SK-MEL-5 (cell line): ENCODE measurements around the gene KRTAP4-12. TPM values are rescaled to one million over a fixed set of nuclear protein-coding genes. Genes with fewer than 3 reads are reported as not detected.
A peak's percentile ranks its signal among the peaks of the same experiment; 100 is the strongest.
"Not testable (repeated sequence)": the region's sequence is repeated elsewhere in the genome, so short reads cannot be mapped to it uniquely, and the experiment has no call there.

Experiments
- DNase-seq: peaks from one replicate; pipeline ENCODE4 v3.0.0-alpha.2; 2016; ENCODE audit warnings: low read depth, low spot score
- in situ Hi-C: cut with HindIII; loops from 2 replicates; pipeline ENCODE4 v1.10.0; 2016; ENCODE audit warnings: low sequenced_read_pairs, high pct_unique_total_duplicates, low pct_unique_long_range_greater_than_20kb
- total RNA-seq: library from RNA; depleted of rRNA; stranded (reverse); fragments of >200 nt; shearing (Covaris generic); gene quantifications from 2 replicates; pipeline ENCODE4 v1.2.3, GENCODE V29; 2014

The KRTAP4-12 gene
- total RNA-seq, 1 experiment from 2014 or later = not detected

GRCh38 chr17:41133880-41134735 is 10.1 kb upstream of the KRTAP4-12 start:
- no peak for DNase-seq
- in situ Hi-C loops = no loop called here

GRCh38 chr17:41131979-41132378 is 8.0 kb upstream of the KRTAP4-12 start:
- in situ Hi-C loops = no loop called here
- DNase-seq = no peak

- in situ Hi-C loops = no loop called here
- DNase-seq = no peak
Observed at GRCh38 chr17:41127371-41127770, 3.4 kb upstream of the KRTAP4-12 start.

GRCh38 chr17:41126412-41126811 is 2.4 kb upstream of the KRTAP4-12 start:
- in situ Hi-C loops = no loop called here
- DNase-seq = no peak

- DNase-seq = no peak
- in situ Hi-C loops = no loop called here
Observed at GRCh38 chr17:41125064-41125463, 1.1 kb upstream of the KRTAP4-12 start.

GRCh38 chr17:41123292-41123990 is 541 bp downstream of the KRTAP4-12 start:
- in situ Hi-C loops, DNase-seq: not testable (repeated sequence)

- DNase-seq = no peak
- in situ Hi-C loops = no loop called here
Observed at GRCh38 chr17:41121742-41122141, 2.2 kb downstream of the KRTAP4-12 start.

GRCh38 chr17:41119696-41120690 is 4.0 kb downstream of the KRTAP4-12 start:
- DNase-seq = peak; percentile 5
- in situ Hi-C loops = not testable (repeated sequence)

GRCh38 chr17:41118721-41119120 is 5.3 kb downstream of the KRTAP4-12 start:
- peak; percentile 11 for DNase-seq
- in situ Hi-C loops = no loop called here

- in situ Hi-C loops, DNase-seq: not testable (repeated sequence)
Observed at GRCh38 chr17:41117846-41118386, 6.1 kb downstream of the KRTAP4-12 start, which contains the start of gene KRTAP4-11. Gene KRTAP4-11 (minus strand): TSS chr17:41118373. CDS start chr17:41118315, 58 bp downstream.

- in situ Hi-C loops = no loop called here
- DNase-seq = peak; percentile 5
Observed at GRCh38 chr17:41116297-41116696, 7.7 kb downstream of the KRTAP4-12 start.

- DNase-seq = no peak
Observed at GRCh38 chr17:41111151-41111885, 12.7 kb downstream of the KRTAP4-12 start.

GRCh38 chr17:41108728-41109386 is 15.1 kb downstream of the KRTAP4-12 start:
- in situ Hi-C loops, DNase-seq: not testable (repeated sequence)

More at GRCh38 chr17:41111151-41111885, 12.7 kb downstream of the KRTAP4-12 start:
- in situ Hi-C loops = no loop called here

GRCh38 chr17:41107941-41108450 is 16.0 kb downstream of the KRTAP4-12 start:
- in situ Hi-C loops = no loop called here
- DNase-seq = no peak

- in situ Hi-C loops = not testable (repeated sequence)
Observed at GRCh38 chr17:41105347-41105746, 18.6 kb downstream of the KRTAP4-12 start, which contains the start of gene KRTAP4-9. Gene KRTAP4-9 (plus strand): TSS chr17:41105389. CDS start chr17:41105389, 0 bp downstream.

More at GRCh38 chr17:41105347-41105746, 18.6 kb downstream of the KRTAP4-12 start, which contains the start of gene KRTAP4-9:
- DNase-seq = not testable (repeated sequence)
